NCI-H460 (cell line): ENCODE measurements around the gene ROR1. TPM values are rescaled to one million over a fixed set of nuclear protein-coding genes. Genes with fewer than 3 reads are reported as not detected.
A peak's percentile ranks its signal among the peaks of the same experiment; 100 is the strongest.

ENCODE experiments used
- DNase-seq: peaks from one replicate; pipeline ENCODE4 v3.0.0-alpha.2; 2016; ENCODE audit warnings: low read depth; ENCODE audit errors: extremely low read depth
- total RNA-seq: library from RNA; depleted of rRNA; stranded (reverse); fragments of >200 nt; shearing (Covaris generic); gene quantifications from 2 replicates; pipeline ENCODE4 v1.2.3, GENCODE V29; 2014

ROR1 gene
- total RNA-seq, 1 experiment from 2014 or later = 1.6 TPM

- no peak for DNase-seq
These were observed 149.0 kb downstream of the ROR1 start for GRCh38 chr1:63922848-63923247.

GRCh38 chr1:63923302-63923701, 149.5 kb downstream of the ROR1 start:
- DNase-seq = no peak

- DNase-seq = no peak
These were observed 150.8 kb downstream of the ROR1 start for GRCh38 chr1:63924600-63924999.

- no peak for DNase-seq
These were observed 154.6 kb downstream of the ROR1 start for GRCh38 chr1:63928186-63929105.

GRCh38 chr1:63929106-63929478, 155.3 kb downstream of the ROR1 start:
- DNase-seq = peak; percentile 29

- no peak for DNase-seq
These were observed 157.7 kb downstream of the ROR1 start for GRCh38 chr1:63931468-63931867.

GRCh38 chr1:63934697-63935096, 160.9 kb downstream of the ROR1 start:
- DNase-seq = no peak

- DNase-seq = no peak
These were observed 161.3 kb downstream of the ROR1 start for GRCh38 chr1:63935143-63935542.

- DNase-seq = no peak
These were observed 161.7 kb downstream of the ROR1 start for GRCh38 chr1:63935553-63935952.

- DNase-seq = no peak
These were observed 162.5 kb downstream of the ROR1 start for GRCh38 chr1:63936276-63936675.

GRCh38 chr1:63936801-63937200, 163.0 kb downstream of the ROR1 start:
- no peak for DNase-seq

GRCh38 chr1:63937461-63938022, 163.7 kb downstream of the ROR1 start:
- no peak for DNase-seq

- DNase-seq = no peak
These were observed 166.6 kb downstream of the ROR1 start for GRCh38 chr1:63940440-63940839.

GRCh38 chr1:63943393-63943792, 169.6 kb downstream of the ROR1 start:
- DNase-seq = no peak

GRCh38 chr1:63945943-63946342, 172.1 kb downstream of the ROR1 start:
- no peak for DNase-seq

- no peak for DNase-seq
These were observed 173.2 kb downstream of the ROR1 start for GRCh38 chr1:63946866-63947491.

- DNase-seq = no peak
These were observed 174.1 kb downstream of the ROR1 start for GRCh38 chr1:63947904-63948303.

GRCh38 chr1:63950023-63950422, 176.2 kb downstream of the ROR1 start:
- DNase-seq = no peak

- no peak for DNase-seq
These were observed 177.5 kb downstream of the ROR1 start for GRCh38 chr1:63951059-63951946.

- no peak for DNase-seq
These were observed 180.4 kb downstream of the ROR1 start for GRCh38 chr1:63954187-63954586.
